H1 (cell line): ENCODE data around the gene ORMDL2. TPM values are rescaled to one million over a fixed set of nuclear protein-coding genes. Genes with fewer than 3 reads are reported as not detected.

Source experiments
- CTCF ChIA-PET: fragments of 300-600 bp; sonication (Branson Sonifier 250); formaldehyde crosslinking; loops from one replicate; lab custom pipeline; 2021; ENCODE audit not compliant: partially characterized antibody; lab: Charles Lee
- POLR2A ChIA-PET: fragments of 300-600 bp; sonication (Branson Sonifier 250); formaldehyde crosslinking; loops from one replicate; lab custom pipeline; 2021; ENCODE audit warnings: inconsistent platforms; ENCODE audit not compliant: partially characterized antibody; lab: Charles Lee
- DNase-seq, 2 experiments: peaks; one replicate each; pipeline versions ENCODE4 v3.0.0 to v3.0.0-alpha.2; 2010 to 2022; ENCODE audit warnings: low spot score in 2 of 2, low read depth in 1 of 2, mixed read lengths in 1 of 2
- FAIRE-seq: peaks from 2 replicates; lab custom pipeline; 2011; peaks lifted over from hg19 to GRCh38; lab: Jason Lieb, UNC
- H2AFZ ChIP-seq: 2 replicates; pipeline ENCODE4 v1.8.1; 2012; ENCODE audit warnings: low read length, inconsistent platforms
- H2AK5ac ChIP-seq: 2 replicates; pipeline ENCODE4 v1.6.1; 2013; ENCODE audit warnings: low read depth, low read length
- H2BK120ac ChIP-seq: replicated peaks from 2 replicates; pipeline ENCODE3; 2013; ENCODE audit warnings: low read depth, low read length, inconsistent platforms
- H2BK12ac ChIP-seq: 2 replicates; pipeline ENCODE4 v1.6.1; 2013; ENCODE audit warnings: low read depth, low read length
- H2BK15ac ChIP-seq: 2 replicates; pipeline ENCODE4 v1.6.1; 2013; ENCODE audit warnings: low read length
- H2BK20ac ChIP-seq: 2 replicates; pipeline ENCODE4 v1.6.1; 2013; ENCODE audit warnings: low read length
- H2BK5ac ChIP-seq: 2 replicates; pipeline ENCODE4 v1.6.1; 2013; ENCODE audit warnings: low read depth, low read length
- H3K14ac ChIP-seq: 2 replicates; pipeline ENCODE4 v1.6.1; 2013; ENCODE audit warnings: inconsistent platforms; ENCODE audit not compliant: insufficient read length
- H3K18ac ChIP-seq: 2 replicates; pipeline ENCODE4 v1.6.1; 2013; ENCODE audit warnings: low read length; ENCODE audit errors: extremely low read depth
- H3K23ac ChIP-seq: 2 replicates; pipeline ENCODE4 v1.6.1; 2013; ENCODE audit warnings: inconsistent platforms; ENCODE audit not compliant: insufficient read length
- H3K23me2 ChIP-seq: 2 replicates; pipeline ENCODE4 v1.6.1; 2013; ENCODE audit warnings: low read depth, low read length
- H3K27ac ChIP-seq: 2 replicates; pipeline ENCODE4 v1.6.1; 2011; ENCODE audit warnings: low read depth, low read length, inconsistent platforms
- H3K27me3 ChIP-seq, 4 experiments: replicated peaks in 1 of 4; 1 replicate in 1 of 4; 2 replicates in 3 of 4; pipeline versions ENCODE4 v1.6.1 to v1.8.1; 2011 to 2013; ENCODE audit warnings: low read length in 3 of 4, mild to moderate bottlenecking in 3 of 4, inconsistent platforms in 2 of 4, mixed read lengths in 2 of 4, moderate library complexity in 1 of 4; ENCODE audit not compliant: control insufficient read depth in 3 of 4, insufficient read depth in 3 of 4; ENCODE audit errors: extremely low read depth in 1 of 4
- H3K36me3 ChIP-seq, 4 experiments: 2 replicates each; pipeline versions ENCODE4 v1.6.1 to v1.8.1; 2011 to 2013; ENCODE audit warnings: mild to moderate bottlenecking in 4 of 4, low read length in 3 of 4, moderate library complexity in 2 of 4, control low read depth in 1 of 4, inconsistent platforms in 1 of 4; ENCODE audit not compliant: insufficient read depth in 4 of 4, control insufficient read depth in 2 of 4
- H3K4ac ChIP-seq: replicated peaks from 2 replicates; pipeline ENCODE3; 2013; ENCODE audit warnings: low read length, low read depth, mixed read lengths, inconsistent platforms; ENCODE audit not compliant: insufficient read length
- H3K4me1 ChIP-seq, 4 experiments: replicated peaks in 1 of 4; 1 replicate in 1 of 4; 2 replicates in 3 of 4; pipeline versions ENCODE4 v1.6.1 to v1.8.1; 2011 to 2013; ENCODE audit warnings: low read length in 3 of 4, inconsistent platforms in 2 of 4, mixed read lengths in 1 of 4; ENCODE audit not compliant: insufficient read depth in 4 of 4, control insufficient read depth in 3 of 4
- H3K4me2 ChIP-seq, 2 experiments: 2 replicates each; pipeline versions ENCODE4 v1.6.1 to v1.8.1; 2011 to 2013; ENCODE audit warnings: low read depth in 2 of 2, low read length in 2 of 2, control low read depth in 1 of 2, inconsistent platforms in 1 of 2, mild to moderate bottlenecking in 1 of 2; ENCODE audit not compliant: insufficient read depth in 1 of 2
- H3K4me3 ChIP-seq, 4 experiments: fragments of 200-600, 300-600 bp in 1 of 4; sonication (generic), shearing (Covaris generic), sonication (Bioruptor Twin) in 1 of 4; 2 replicates each; pipeline versions ENCODE4 v1.5.1 to v1.8.1; 2011 to 2016; ENCODE audit warnings: low read length in 4 of 4, low read depth in 3 of 4, control low read depth in 2 of 4, inconsistent platforms in 2 of 4, mild to moderate bottlenecking in 2 of 4, mixed read lengths in 1 of 4, moderate library complexity in 1 of 4; ENCODE audit not compliant: insufficient read depth in 2 of 4; ENCODE audit errors: extremely low read depth in 1 of 4
- H3K56ac ChIP-seq: replicated peaks from 2 replicates; pipeline ENCODE3; 2013; ENCODE audit warnings: low read depth, mild to moderate bottlenecking, mixed read lengths, low read length, inconsistent platforms; ENCODE audit not compliant: insufficient read length
- H3K79me1 ChIP-seq: 2 replicates; pipeline ENCODE4 v1.6.1; 2013; ENCODE audit warnings: low read depth, low read length, control low read depth
- H3K79me2 ChIP-seq, 2 experiments: 2 replicates each; pipeline versions ENCODE4 v1.6.1 to v1.8.1; 2012 to 2013; ENCODE audit warnings: low read length in 2 of 2, mild to moderate bottlenecking in 2 of 2, inconsistent platforms in 1 of 2; ENCODE audit not compliant: insufficient read depth in 2 of 2, control insufficient read depth in 1 of 2
- H3K9ac ChIP-seq, 4 experiments: replicated peaks in 1 of 4; 1 replicate in 1 of 4; 2 replicates in 3 of 4; pipeline versions ENCODE4 v1.6.1 to v1.8.1; 2011 to 2013; ENCODE audit warnings: low read depth in 3 of 4, low read length in 3 of 4, control low read depth in 2 of 4, mild to moderate bottlenecking in 2 of 4, moderate library complexity in 2 of 4, inconsistent platforms in 1 of 4; ENCODE audit errors: extremely low read depth in 1 of 4
- H3K9me3 ChIP-seq, 2 experiments: 2 replicates each; pipeline versions ENCODE4 v1.6.1 to v1.8.1; 2012 to 2013; ENCODE audit warnings: mild to moderate bottlenecking in 2 of 2, moderate library complexity in 2 of 2, control low read depth in 1 of 2, inconsistent platforms in 1 of 2, low read depth in 1 of 2, low read length in 1 of 2, mixed read lengths in 1 of 2; ENCODE audit not compliant: insufficient read depth in 2 of 2
- H4K20me1 ChIP-seq, 2 experiments: replicated peaks in 1 of 2; 2 replicates each; pipeline versions ENCODE3 to v1.8.1; 2011 to 2013; ENCODE audit warnings: inconsistent platforms in 2 of 2, low read length in 2 of 2, mild to moderate bottlenecking in 1 of 2; ENCODE audit not compliant: insufficient read depth in 2 of 2, control insufficient read depth in 1 of 2
- H4K5ac ChIP-seq: 2 replicates; pipeline ENCODE4 v1.6.1; 2013; ENCODE audit warnings: low read length, low read depth, mixed read lengths, inconsistent platforms; ENCODE audit not compliant: insufficient read length
- H4K8ac ChIP-seq: 2 replicates; pipeline ENCODE4 v1.8.0; 2013; ENCODE audit warnings: mild to moderate bottlenecking, moderate library complexity, low read length, inconsistent platforms; ENCODE audit not compliant: insufficient read depth; ENCODE audit errors: extremely low read depth
- H4K91ac ChIP-seq: replicated peaks from 2 replicates; pipeline ENCODE3; 2013; ENCODE audit warnings: low read length, mixed read lengths, inconsistent platforms; ENCODE audit not compliant: insufficient read length
- CTBP2 ChIP-seq: IDR thresholded peaks from 2 replicates; pipeline ENCODE4 v1.7.0; 2011; ENCODE audit warnings: borderline replicate concordance, mild to moderate bottlenecking, moderate library complexity, mixed read lengths, low read length; ENCODE audit not compliant: insufficient read depth, insufficient read length
- E2F6 ChIP-seq: IDR thresholded peaks from 2 replicates; pipeline ENCODE4 v1.6.1; 2012; ENCODE audit warnings: inconsistent platforms
- EP300 ChIP-seq, 2 experiments: IDR thresholded peaks; 1 replicate in 1 of 2; 2 replicates in 1 of 2; pipeline ENCODE4 v1.6.1; 2011 to 2012; ENCODE audit warnings: low read depth in 2 of 2, low read length in 2 of 2, mild to moderate bottlenecking in 2 of 2, borderline replicate concordance in 1 of 2, inconsistent platforms in 1 of 2, moderate library complexity in 1 of 2
- HDAC2 ChIP-seq, 2 experiments: fragments of 300-600 bp in 1 of 2; sonication (generic) in 1 of 2; IDR thresholded peaks; 2 replicates each; pipeline ENCODE4 v1.6.1; 2011 to 2012; ENCODE audit warnings: low read depth in 2 of 2, low read length in 2 of 2, mild to moderate bottlenecking in 2 of 2, moderate library complexity in 2 of 2, borderline replicate concordance in 1 of 2, inconsistent platforms in 1 of 2
- JUND ChIP-seq: IDR thresholded peaks from 2 replicates; pipeline ENCODE4 v1.6.1; 2011; ENCODE audit warnings: mild to moderate bottlenecking, improper control_type of control experiment, low read length
- POLR2A ChIP-seq, 2 experiments: IDR thresholded peaks; 1 replicate in 1 of 2; 2 replicates in 1 of 2; pipeline ENCODE4 v1.6.1; 2011; ENCODE audit warnings: low read depth in 2 of 2, low read length in 2 of 2, mild to moderate bottlenecking in 2 of 2; ENCODE audit errors: control extremely low read depth in 1 of 2
- POLR2AphosphoS5 ChIP-seq: IDR thresholded peaks from 2 replicates; pipeline ENCODE4 v1.6.1; 2011; ENCODE audit warnings: low read depth, low read length
- RAD21 ChIP-seq, 2 experiments: IDR thresholded peaks in 1 of 2; conservative IDR thresholded peaks in 1 of 2; 2 replicates each; pipeline ENCODE4 v1.6.1; 2011; ENCODE audit warnings: low read depth in 2 of 2, low read length in 2 of 2, improper control_type of control experiment in 1 of 2, inconsistent platforms in 1 of 2, mild to moderate bottlenecking in 1 of 2, moderate library complexity in 1 of 2
- SIRT6 ChIP-seq: IDR thresholded peaks from one replicate; pipeline ENCODE4 v1.7.1; 2012; ENCODE audit warnings: low read length, inconsistent platforms
- TAF1 ChIP-seq: IDR thresholded peaks from 2 replicates; pipeline ENCODE4 v1.6.1; 2011; ENCODE audit warnings: mild to moderate bottlenecking, low read depth, low read length
- TBP ChIP-seq: IDR thresholded peaks from 2 replicates; pipeline ENCODE4 v1.6.1; 2011; ENCODE audit warnings: low read depth, low read length, improper control_type of control experiment
- polyA plus RNA-seq, 7 experiments: library from polyadenylated mRNA; depleted of rRNA in 3 of 7; stranded (reverse) in 5 of 7; unstranded in 2 of 7; fragments of >200 nt in 5 of 7; fragments of 200-250 nt in 2 of 7; gene quantifications; 1 replicate in 5 of 7; 2 replicates in 1 of 7; 4 replicates in 1 of 7; pipeline versions ENCODE4 v1.2.1 to v1.2.3, GENCODE V29; 2011 to 2013; ENCODE audit warnings: missing spikeins in 2 of 7, mixed read lengths in 2 of 7
- total RNA-seq: library from RNA; stranded (reverse); fragmentation: NEBNext Ultra II Directional; extraction: Animal tissue kit (Norgen Biotek cat#: 25700); gene quantifications from 2 replicates; pipeline ENCODE4 v1.2.1, GENCODE V29; 2021

The ORMDL2 gene
- total and polyA plus RNA-seq, 2 of the 8 experiments (the other 6 are each of a cell fraction or from before 2014, with no cell fraction given), result 39.0 to 65.6 TPM

- peaks cover 0 to 10% of the 10 kb centered on the region in 2 experiments; a peak in 2 of 4 replicates for H3K79me2 ChIP-seq
- no peaks in the 10 kb centered on the region for H3K27me3 ChIP-seq
- DNase-seq, result no peak
- no peak overlapping the region for H3K27ac ChIP-seq
- no peak for FAIRE-seq
- H3K4ac ChIP-seq, result no peak overlapping the region
- H3K4me2 ChIP-seq, result no peak overlapping the region
- ChIA-PET POLR2A (interaction anchor here (0.8 to 2.6 kb wide), 6 partner anchors 15 to 58 kb away, joined by 3 to 8 read pairs (median 4); partner anchors contain the start of genes ORMDL2 and SARNP), CTCF (interaction anchor here (0.9 to 9.8 kb wide), 15 partner anchors 10 to 149 kb away, joined by 3 to 145 read pairs (median 7); partner anchors contain the start of genes GDF11, ORMDL2 and SARNP)
- no peak overlapping the region for H4K8ac ChIP-seq
- H3K36me3 ChIP-seq, result peaks cover 11 to 72% (median 40%) of the 10 kb centered on the region in 4 experiments
- no peak overlapping the region for H4K5ac ChIP-seq
- no peak overlapping the region for H3K14ac ChIP-seq
- H2BK5ac ChIP-seq, result no peak overlapping the region
- no peak overlapping the region for H3K9ac ChIP-seq
- no peak overlapping the region for H4K91ac ChIP-seq
- H3K4me1 ChIP-seq, result no peaks in the 10 kb centered on the region
- H3K23ac ChIP-seq, result no peak overlapping the region
- no peaks in the 10 kb centered on the region for H3K23me2 ChIP-seq
- no peak overlapping the region for H3K4me3 ChIP-seq
- no peak overlapping the region for H2BK12ac ChIP-seq
- no peak overlapping the region for H3K18ac ChIP-seq
- H2AK5ac ChIP-seq, result no peak overlapping the region
- TF ChIP-seq CTBP2, result no peak
- TF ChIP-seq POLR2A (IDR thresholded peaks at IDR 0.05; ENCODE audit: control extremely low read depth in 1 of 2, low read depth in 2 of 2, low read length in 2 of 2), result no peak
- no peak for TF ChIP-seq EP300 (IDR thresholded peaks at IDR 0.05; ENCODE audit: borderline replicate concordance in 1 of 2, low read depth in 2 of 2, low read length in 2 of 2)
- TF ChIP-seq SIRT6, result no peak
- TF ChIP-seq RAD21 (IDR thresholded peaks at IDR 0.05 in 1 of 2, conservative IDR thresholded peaks at IDR 0.05 in 1 of 2; ENCODE audit: low read depth in 2 of 2, low read length in 2 of 2), result no peak
- TF ChIP-seq HDAC2 (IDR thresholded peaks at IDR 0.05; ENCODE audit: borderline replicate concordance in 1 of 2, low read depth in 2 of 2, low read length in 2 of 2), result no peak
- TF ChIP-seq E2F6, result no peak
- TF ChIP-seq TAF1, result no peak
- no peak for TF ChIP-seq JUND
- no peak for TF ChIP-seq TBP
- TF ChIP-seq POLR2AphosphoS5, result no peak
- H3K56ac ChIP-seq, result no peak overlapping the region
- H2AFZ ChIP-seq, result no peak overlapping the region
- H3K79me1 ChIP-seq, result no peaks in the 10 kb centered on the region; the same call in none of the 2 replicates
- no peaks in the 10 kb centered on the region for H3K9me3 ChIP-seq
- H4K20me1 ChIP-seq, result peaks cover 0 to 4% of the 10 kb centered on the region in 2 experiments
- no peak overlapping the region for H2BK120ac ChIP-seq
- no peak overlapping the region for H2BK20ac ChIP-seq
- no peak overlapping the region for H2BK15ac ChIP-seq
Measured at GRCh38 chr12:55795950-55796349, 21.9 kb upstream of the ORMDL2 start.
